ENCODE measurements around the gene SH3RF3. TPM values are rescaled to one million over a fixed set of nuclear protein-coding genes. Genes with fewer than 3 reads are reported as not detected.

The SH3RF3 gene
- total RNA-seq, 2 donors from 2014 or later = 1.3 to 2.5 TPM

- no peak for DNase-seq
- Histone ChIP-seq H3K9ac (ENCODE audit: low read depth in 2 of 2, low read length in 2 of 2) (no peak overlapping the region), H3K36me3 (no peaks in the 10 kb centered on the region), H3K27ac (no peak overlapping the region), H3K9me3 (no peaks in the 10 kb centered on the region), H3K4me3 (no peak overlapping the region), H3K4me1 (no peaks in the 10 kb centered on the region), H3K27me3 (no peaks in the 10 kb centered on the region)
- intact Hi-C loops (cut with DNase I) = no loop called here
- TF ChIP-seq CTCF (IDR thresholded peaks at IDR 0.05) = no peak
Observed at GRCh38 chr2:109261906-109262631, 133.1 kb downstream of the SH3RF3 start.

- no peak for TF ChIP-seq CTCF (IDR thresholded peaks at IDR 0.05)
- Histone ChIP-seq H3K27me3 (no peaks in the 10 kb centered on the region), H3K36me3 (no peaks in the 10 kb centered on the region), H3K9me3 (no peaks in the 10 kb centered on the region), H3K9ac (ENCODE audit: low read depth in 2 of 2, low read length in 2 of 2) (no peak overlapping the region), H3K27ac (no peak overlapping the region), H3K4me1 (no peaks in the 10 kb centered on the region), H3K4me3 (no peak overlapping the region)
- intact Hi-C loops (cut with DNase I) = no loop called here
- no peak for DNase-seq
Observed at GRCh38 chr2:109264595-109265328, 135.8 kb downstream of the SH3RF3 start.

DNA sequence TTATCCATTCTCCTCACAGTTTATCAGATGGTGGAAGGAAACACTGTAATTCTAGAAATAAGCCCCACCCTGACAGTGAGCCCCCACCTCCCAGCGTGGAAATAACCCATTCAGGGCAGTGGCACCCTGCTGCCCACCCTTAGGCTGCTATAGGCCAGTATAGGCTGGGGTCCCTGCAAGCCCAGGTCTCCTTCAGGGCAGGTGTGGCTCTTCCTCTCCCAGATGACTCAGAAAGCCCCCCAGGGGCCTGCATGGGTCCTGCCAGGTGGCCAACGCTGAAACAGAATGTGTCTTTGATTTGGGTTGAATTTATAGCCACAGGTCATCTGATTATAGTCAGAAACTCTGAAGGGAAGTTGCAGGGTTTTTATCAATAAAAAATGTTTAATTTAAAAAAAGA, 136.4 kb downstream of the SH3RF3 start:
- no peak overlapping the region for H3K4me3 ChIP-seq
- no peaks in the 10 kb centered on the region for H3K4me1 ChIP-seq
- no peaks in the 10 kb centered on the region for H3K27me3 ChIP-seq
- intact Hi-C loops (cut with DNase I) = no loop called here
- no peak for DNase-seq
- H3K27ac ChIP-seq = no peak overlapping the region
- no peaks in the 10 kb centered on the region for H3K9me3 ChIP-seq
- no peak for TF ChIP-seq CTCF (IDR thresholded peaks at IDR 0.05)
- no peaks in the 10 kb centered on the region for H3K36me3 ChIP-seq
- no peak overlapping the region for H3K9ac ChIP-seq (ENCODE audit: low read depth in 2 of 2, low read length in 2 of 2)

DNA sequence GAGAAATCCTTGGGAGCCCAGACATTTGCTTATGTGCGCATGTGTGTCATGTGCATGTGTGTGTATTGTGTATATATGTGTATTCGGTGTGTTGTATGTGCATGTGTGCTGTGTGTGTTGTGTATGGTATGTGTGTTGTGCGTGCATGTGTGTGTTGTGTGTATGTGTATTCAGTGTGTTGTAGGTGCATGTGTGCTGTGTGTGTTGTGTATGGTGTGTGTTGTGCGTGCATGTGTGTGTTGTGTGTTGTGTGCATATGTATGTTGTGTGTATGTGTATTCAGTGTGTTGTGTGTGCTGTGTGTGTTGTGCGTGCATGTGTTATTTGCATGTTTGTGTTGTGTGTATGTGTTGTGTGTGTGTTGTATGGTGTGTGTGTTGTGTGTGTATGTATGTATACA, 136.9 kb downstream of the SH3RF3 start:
- Histone ChIP-seq H3K9me3 (no peaks in the 10 kb centered on the region), H3K4me1 (no peaks in the 10 kb centered on the region), H3K27ac (no peak overlapping the region), H3K4me3 (no peak overlapping the region), H3K9ac (ENCODE audit: low read depth in 2 of 2, low read length in 2 of 2) (no peak overlapping the region), H3K27me3 (no peaks in the 10 kb centered on the region), H3K36me3 (no peaks in the 10 kb centered on the region)
- intact Hi-C loops (cut with DNase I) = no loop called here
- no peak for DNase-seq
- no peak for TF ChIP-seq CTCF (IDR thresholded peaks at IDR 0.05)

- Histone ChIP-seq H3K4me3 (no peak overlapping the region), H3K4me1 (no peaks in the 10 kb centered on the region), H3K36me3 (no peaks in the 10 kb centered on the region), H3K9ac (ENCODE audit: low read depth in 2 of 2, low read length in 2 of 2) (peak overlapping the region in 1 of 2 donors; percentile 31), H3K27me3 (no peaks in the 10 kb centered on the region), H3K9me3 (no peaks in the 10 kb centered on the region), H3K27ac (no peak overlapping the region)
- DNase-seq = no peak
- no peak for TF ChIP-seq CTCF (IDR thresholded peaks at IDR 0.05)
- intact Hi-C loops (cut with DNase I) = no loop called here
Observed at GRCh38 chr2:109266496-109266895, 137.5 kb downstream of the SH3RF3 start.
